Heart left ventricle (tissue), 13 donors: Measurements from ENCODE around the gene ARHGEF18.

ENCODE experiments used
- CTCF ChIP-seq, 12 donors: fragments of 200-600 bp; sonication (generic) in 4 of 12; IDR thresholded peaks; one replicate each; pipeline versions ENCODE4 v1.5.0 to v1.8.0; 2018 to 2022; ENCODE audit warnings: antibody characterized with exemption in 12 of 12, mild to moderate bottlenecking in 5 of 12
- POLR2A ChIP-seq, 2 donors: fragments of 450-650 bp; IDR thresholded peaks; one replicate each; pipeline ENCODE4 v1.6.1; 2017; ENCODE audit warnings: antibody characterized with exemption in 2 of 2, mild to moderate bottlenecking in 2 of 2, moderate library complexity in 2 of 2
- donor health status: ischemic (EF 13 %, LVEDD 7.1; RV severe dilation, severe dysfunction).
- donor health status: DM: no; HTN: yes; CAD: no.
- donor health status: DM: no; HTN: no; CAD: no.
- donor health status: ischemic (EF 25% LVEDD 6.9; RV normal size, moderate dysfunction).
- donor health status: ischemic (EF 25% LVEDD 5.7; RV mildly dilated, moderate dysfunction).
- donor health status: ischemic (EF 35%, LVEDD 5.7; RV mildly dilated, moderate dysfunction).
- donor health status: nonischemic (EF 11% LVEDD 7.7; RV severe dilation, severe dysfunction).
- donor health status: DM: yes; HTN: yes; CAD: no.
- donor health status: PGD.
- donor health status: ischemic (EF 29% LVEDD 5.4; RV normal size, mild dysfunction).
- donor health status: nonischemic (EF 23%, LVEDD 6.1; RV moderate dilation, normal function).

- TF ChIP-seq CTCF (IDR thresholded peaks at IDR 0.05), result no peak
- no peak for TF ChIP-seq POLR2A (IDR thresholded peaks at IDR 0.05)
Measured at GRCh38 chr19:7358102-7358597, 9.4 kb downstream of the ARHGEF18 start.
